Bronchial epithelial cell (primary cell): Measurements from ENCODE around the gene PPFIA4. TPM values are rescaled to one million over a fixed set of nuclear protein-coding genes. Genes with fewer than 3 reads are reported as not detected.

ENCODE experiments used
- DNase-seq: peaks from one replicate; pipeline ENCODE4 v3.0.0-alpha.2; 2010; ENCODE audit warnings: low read depth
- FAIRE-seq: peaks from 2 replicates; lab custom pipeline; 2011; peaks lifted over from hg19 to GRCh38; lab: Jason Lieb, UNC
- H3K27me3 ChIP-seq: 2 replicates; pipeline ENCODE4 v1.5.1; 2011; ENCODE audit warnings: low read length; ENCODE audit not compliant: control insufficient read depth, insufficient read depth
- H3K36me3 ChIP-seq: 2 replicates; pipeline ENCODE4 v1.5.1; 2011; ENCODE audit warnings: low read length; ENCODE audit not compliant: control insufficient read depth, insufficient read depth
- H3K4me3 ChIP-seq: 2 replicates; pipeline ENCODE4 v1.5.1; 2011; ENCODE audit warnings: mild to moderate bottlenecking, low read depth, low read length, control low read depth
- total RNA-seq: library from RNA; depleted of rRNA; stranded (reverse); fragments of >200 nt; gene quantifications from 2 replicates; pipeline ENCODE4 v1.2.1, GENCODE V29; 2014
- TF ChIP-seq, protein P1 (sequence below): IDR thresholded peaks from 2 replicates; pipeline ENCODE4 v1.5.1; 2011; ENCODE audit warnings: mild to moderate bottlenecking, moderate library complexity, low read length, control low read depth, inconsistent platforms; ENCODE audit not compliant: insufficient read depth, severe bottlenecking

The PPFIA4 gene
- total RNA-seq, 1 donor from 2014 or later, result 4.2 TPM

DNA sequence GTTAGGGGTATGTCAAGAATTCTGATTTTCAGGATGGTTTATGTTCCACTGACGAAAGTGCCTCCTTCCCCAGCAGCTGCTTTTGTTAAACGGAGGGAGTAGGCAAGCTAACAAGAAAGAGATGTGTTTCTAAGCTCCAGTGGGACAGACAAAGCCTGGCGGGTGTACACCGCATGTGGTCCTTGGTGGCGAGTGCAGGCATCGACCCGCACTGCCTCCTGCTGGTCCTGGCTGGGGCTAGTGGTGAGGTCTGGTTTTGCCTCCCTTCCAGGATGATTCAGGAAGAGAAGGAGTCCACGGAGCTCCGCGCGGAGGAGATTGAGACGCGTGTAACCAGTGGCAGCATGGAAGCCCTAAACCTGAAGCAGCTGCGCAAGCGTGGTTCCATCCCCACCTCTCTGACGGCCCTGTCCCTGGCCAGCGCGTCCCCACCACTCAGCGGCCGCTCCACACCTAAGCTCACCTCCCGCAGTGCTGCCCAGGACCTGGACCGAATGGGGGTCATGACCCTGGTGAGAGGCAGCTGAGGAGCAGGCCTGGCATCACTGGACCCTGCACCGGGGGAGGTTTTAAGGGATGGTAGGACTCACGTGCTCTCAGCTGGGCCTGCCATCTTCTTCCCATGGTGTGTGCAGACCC, 29.0 kb downstream of the PPFIA4 start:
- Histone ChIP-seq H3K36me3 (peaks cover 11% of the 10 kb centered on the region), H3K4me3 (no peak overlapping the region), H3K27me3 (no peaks in the 10 kb centered on the region)
- no peak for FAIRE-seq
- DNase-seq, result no peak
- TF ChIP-seq, protein P1, sequence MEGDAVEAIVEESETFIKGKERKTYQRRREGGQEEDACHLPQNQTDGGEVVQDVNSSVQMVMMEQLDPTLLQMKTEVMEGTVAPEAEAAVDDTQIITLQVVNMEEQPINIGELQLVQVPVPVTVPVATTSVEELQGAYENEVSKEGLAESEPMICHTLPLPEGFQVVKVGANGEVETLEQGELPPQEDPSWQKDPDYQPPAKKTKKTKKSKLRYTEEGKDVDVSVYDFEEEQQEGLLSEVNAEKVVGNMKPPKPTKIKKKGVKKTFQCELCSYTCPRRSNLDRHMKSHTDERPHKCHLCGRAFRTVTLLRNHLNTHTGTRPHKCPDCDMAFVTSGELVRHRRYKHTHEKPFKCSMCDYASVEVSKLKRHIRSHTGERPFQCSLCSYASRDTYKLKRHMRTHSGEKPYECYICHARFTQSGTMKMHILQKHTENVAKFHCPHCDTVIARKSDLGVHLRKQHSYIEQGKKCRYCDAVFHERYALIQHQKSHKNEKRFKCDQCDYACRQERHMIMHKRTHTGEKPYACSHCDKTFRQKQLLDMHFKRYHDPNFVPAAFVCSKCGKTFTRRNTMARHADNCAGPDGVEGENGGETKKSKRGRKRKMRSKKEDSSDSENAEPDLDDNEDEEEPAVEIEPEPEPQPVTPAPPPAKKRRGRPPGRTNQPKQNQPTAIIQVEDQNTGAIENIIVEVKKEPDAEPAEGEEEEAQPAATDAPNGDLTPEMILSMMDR, result no peak

DNA sequence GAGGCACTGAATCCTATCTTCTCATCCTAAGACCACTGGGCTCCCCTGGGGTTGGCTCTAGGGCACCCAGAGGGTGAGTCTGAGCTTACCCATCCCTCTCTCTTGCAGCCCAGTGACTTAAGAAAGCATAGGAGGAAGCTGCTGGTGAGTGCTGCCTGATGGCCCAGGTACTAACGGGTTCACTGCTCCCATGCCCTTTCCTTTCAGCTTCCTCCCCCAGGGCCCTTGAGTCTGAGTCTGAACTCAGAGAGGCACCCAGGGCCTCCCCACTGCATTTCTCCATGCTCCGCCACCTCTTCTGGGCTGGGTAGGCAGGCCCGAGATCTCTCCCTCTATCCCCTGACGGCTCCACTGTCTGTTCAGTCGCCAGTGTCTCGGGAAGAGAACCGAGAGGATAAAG, 29.7 kb downstream of the PPFIA4 start:
- Histone ChIP-seq H3K4me3 (no peak overlapping the region), H3K27me3 (no peaks in the 10 kb centered on the region), H3K36me3 (peaks cover 11% of the 10 kb centered on the region)
- TF ChIP-seq, protein P1, result no peak
- DNase-seq, result no peak
- FAIRE-seq, result no peak

DNA sequence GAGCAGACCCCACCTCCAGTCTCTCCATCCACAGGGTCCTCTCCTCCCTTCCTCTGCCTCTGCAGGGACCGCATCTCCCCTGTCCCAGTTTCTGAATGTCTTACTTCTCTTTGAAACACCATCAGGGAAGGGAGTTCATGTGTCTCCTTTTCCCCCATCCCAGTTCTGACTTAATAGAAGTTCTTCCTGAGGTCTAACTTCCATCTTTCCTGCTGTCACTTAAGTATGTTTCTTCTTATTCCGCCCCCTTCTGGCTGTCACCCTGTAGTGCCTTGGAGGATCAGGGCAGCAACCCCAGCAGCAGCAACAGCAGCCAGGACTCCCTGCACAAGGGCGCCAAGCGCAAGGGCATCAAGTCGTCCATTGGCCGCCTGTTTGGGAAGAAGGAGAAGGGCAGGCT, 30.2 kb downstream of the PPFIA4 start:
- TF ChIP-seq, protein P1, result peak; percentile 2
- Histone ChIP-seq H3K27me3 (no peaks in the 10 kb centered on the region), H3K36me3 (peaks cover 11% of the 10 kb centered on the region), H3K4me3 (no peak overlapping the region)
- FAIRE-seq, result no peak
- no peak for DNase-seq

DNA sequence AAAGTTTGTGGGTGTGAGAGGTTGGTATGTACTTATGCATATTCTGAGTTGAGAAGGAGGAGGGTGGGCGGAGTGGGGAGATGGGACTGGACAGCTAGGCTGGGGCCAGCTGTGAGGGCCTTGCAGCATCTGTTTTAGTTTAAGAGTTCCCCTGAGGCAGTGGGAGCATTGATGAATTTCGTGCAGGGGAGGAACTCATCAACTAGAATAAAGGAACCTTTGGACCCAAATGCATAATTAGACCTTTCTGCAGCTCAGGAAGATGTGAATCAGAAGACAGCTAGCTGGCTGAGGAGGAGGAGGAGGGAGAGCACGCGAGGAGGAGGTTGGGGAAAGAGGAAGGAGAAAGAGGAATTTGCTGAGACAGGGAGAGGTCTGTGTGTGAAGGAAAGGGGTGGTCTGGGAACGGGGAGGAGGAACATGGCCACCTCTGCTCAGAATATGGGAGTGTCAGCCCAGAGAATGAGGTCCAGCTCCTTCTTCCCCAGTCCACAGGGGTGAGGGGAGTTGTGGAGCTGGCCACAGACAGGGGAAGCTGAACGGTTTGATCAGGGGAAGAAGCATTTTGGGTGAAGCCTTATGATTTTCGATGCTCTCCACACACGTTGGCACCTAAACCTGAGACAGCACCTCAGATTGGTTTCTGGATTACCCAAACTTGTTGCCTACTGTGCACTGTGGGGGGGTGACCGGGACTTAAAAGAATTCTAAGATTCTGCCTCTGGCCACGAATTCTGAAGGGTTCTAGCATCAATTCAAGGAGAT, 31.8 kb downstream of the PPFIA4 start:
- FAIRE-seq, result no peak
- no peak for DNase-seq
- Histone ChIP-seq H3K27me3 (no peaks in the 10 kb centered on the region), H3K4me3 (no peak overlapping the region), H3K36me3 (peaks cover 11% of the 10 kb centered on the region)
- TF ChIP-seq, protein P1, result no peak

DNA sequence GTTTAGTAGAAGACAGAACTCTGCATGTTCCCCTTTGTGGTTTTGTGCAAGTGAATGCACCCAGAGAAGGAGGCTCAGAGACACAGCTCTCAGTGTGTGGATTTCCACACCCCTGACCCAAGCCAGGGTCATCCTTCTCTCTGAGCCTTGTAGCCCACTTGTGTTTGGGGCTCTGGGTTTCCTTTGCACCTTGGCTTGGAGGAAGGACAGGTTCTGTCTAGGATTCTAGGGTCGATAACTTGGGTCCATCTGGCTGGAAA, 32.3 kb downstream of the PPFIA4 start:
- DNase-seq (no peak), FAIRE-seq (no peak)
- TF ChIP-seq, protein P1, result no peak
- Histone ChIP-seq H3K36me3 (peaks cover 9% of the 10 kb centered on the region), H3K4me3 (no peak overlapping the region), H3K27me3 (no peaks in the 10 kb centered on the region)
